Measurements from ENCODE around the gene SLC45A2. TPM values are rescaled to one million over a fixed set of nuclear protein-coding genes. Genes with fewer than 3 reads are reported as not detected.
A peak's percentile ranks its signal among the peaks of the same experiment; 100 is the strongest.

Gene SLC45A2
- total and polyA plus RNA-seq, 7 experiments from 2014 or later: 0.17 to 0.40 TPM; not detected in 5

DNA sequence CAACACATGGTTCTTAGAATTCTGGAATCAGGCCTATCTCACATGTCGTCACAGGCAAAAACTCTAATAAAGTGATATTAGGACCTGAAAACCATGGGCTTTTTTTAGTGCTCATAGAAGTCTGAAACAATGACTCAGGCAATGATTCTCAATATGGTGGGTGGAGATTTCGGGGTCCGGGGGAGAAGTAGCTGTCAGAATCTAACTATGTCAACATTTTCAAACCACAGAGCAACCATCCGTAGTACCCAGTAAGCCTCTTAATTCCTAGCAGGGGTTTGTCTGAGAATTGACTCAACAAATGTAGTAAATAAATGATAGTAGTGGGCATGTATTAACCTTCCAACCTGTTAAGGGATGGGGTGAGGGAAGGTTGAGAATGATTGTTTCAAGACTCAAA lies 20.7 kb upstream of the SLC45A2 start:
- intact Hi-C loops (cut with micrococcal nuclease): loop anchor here (5.0 to 10.0 kb wide), 5 partner anchors 240 to 1830 kb away; partner anchors contain the start of genes BRIX1 (in 1 of the 2), GOLPH3 (in 1 of the 2), MTMR12 (in 1 of the 2) and RAD1 (in 1 of the 2)
- Histone ChIP-seq H3K36me3 (ENCODE audit: control insufficient read depth in 2 of 3, insufficient read depth in 3 of 3, low read length in 3 of 3) (peaks cover 0 to 20% (median 0%) of the 10 kb centered on the region in 3 experiments), H3K4me1 (ENCODE audit: control insufficient read depth in 2 of 2, insufficient read depth in 2 of 2, low read length in 2 of 2) (peaks cover 9 to 18% of the 10 kb centered on the region in 2 donors), H3K4me3 (ENCODE audit: low read length) (no peak overlapping the region), H3K27ac (ENCODE audit: low read depth, low read length) (no peak overlapping the region), H3K9me3 (ENCODE audit: control insufficient read depth in 2 of 3, low read length in 3 of 3) (no peaks in the 10 kb centered on the region), H3K27me3 (ENCODE audit: control insufficient read depth in 2 of 2, insufficient read depth in 2 of 2, low read length in 2 of 2) (no peaks in the 10 kb centered on the region)
- ATAC-seq (no peak), DNase-seq (no peak)
- Mint-ChIP-seq H3K27me3 (no peaks in the 10 kb centered on the region), H3K27ac (no peak overlapping the region), H3K36me3 (peaks cover 10 to 27% (median 13%) of the 10 kb centered on the region in 5 donors), H3K4me1 (peaks cover 23 to 39% (median 32%) of the 10 kb centered on the region in 7 donors), H3K4me3 (no peak overlapping the region), H3K9me3 (peaks cover 0 to 2% (median 0%) of the 10 kb centered on the region in 11 donors)
- CTCF ChIA-PET: no interaction called here
- POLR2A ChIA-PET: no interaction called here

DNA sequence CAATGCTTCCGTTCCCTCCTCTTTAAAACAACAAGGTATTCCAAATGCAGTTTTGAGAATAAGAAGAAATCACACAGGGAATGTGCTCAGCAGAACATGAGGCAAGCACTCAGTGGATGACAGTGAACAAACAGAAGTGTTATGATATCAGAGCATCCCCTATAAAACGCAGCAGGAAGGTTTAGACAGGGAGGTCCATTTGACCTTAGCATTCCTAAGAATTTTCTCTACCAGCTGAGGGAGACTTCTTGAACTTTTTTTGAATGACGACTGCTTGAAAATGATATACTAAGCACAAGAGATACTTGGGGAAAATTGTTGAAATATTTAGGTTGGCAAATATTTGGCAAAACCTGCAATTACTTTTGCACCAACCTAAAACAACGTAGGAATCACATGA lies 19.4 kb upstream of the SLC45A2 start:
- CTCF ChIA-PET: no interaction called here
- Histone ChIP-seq H3K9me3 (ENCODE audit: control insufficient read depth in 2 of 3, low read length in 3 of 3) (no peaks in the 10 kb centered on the region), H3K4me3 (ENCODE audit: low read length) (no peak overlapping the region), H3K4me1 (ENCODE audit: control insufficient read depth in 2 of 2, insufficient read depth in 2 of 2, low read length in 2 of 2) (peaks cover 9 to 14% of the 10 kb centered on the region in 2 donors), H3K27ac (ENCODE audit: low read depth, low read length) (no peak overlapping the region), H3K36me3 (ENCODE audit: control insufficient read depth in 2 of 3, insufficient read depth in 3 of 3, low read length in 3 of 3) (peaks cover 0 to 20% (median 0%) of the 10 kb centered on the region in 3 experiments), H3K27me3 (ENCODE audit: control insufficient read depth in 2 of 2, insufficient read depth in 2 of 2, low read length in 2 of 2) (no peaks in the 10 kb centered on the region)
- Mint-ChIP-seq H3K36me3 (peaks cover 10 to 27% (median 13%) of the 10 kb centered on the region in 5 donors), H3K27ac (no peak overlapping the region), H3K4me1 (peaks cover 16 to 30% (median 24%) of the 10 kb centered on the region in 7 donors), H3K9me3 (peaks cover 0 to 2% (median 0%) of the 10 kb centered on the region in 11 donors), H3K4me3 (no peak overlapping the region), H3K27me3 (no peaks in the 10 kb centered on the region)
- ATAC-seq: no peak
- POLR2A ChIA-PET: no interaction called here
- DNase-seq: no peak
- intact Hi-C loops (cut with micrococcal nuclease): loop anchor here in 1 of 2 donors (10.0 kb wide), 2 partner anchors 241 to 1829 kb away; partner anchors contain the start of gene GOLPH3

DNA sequence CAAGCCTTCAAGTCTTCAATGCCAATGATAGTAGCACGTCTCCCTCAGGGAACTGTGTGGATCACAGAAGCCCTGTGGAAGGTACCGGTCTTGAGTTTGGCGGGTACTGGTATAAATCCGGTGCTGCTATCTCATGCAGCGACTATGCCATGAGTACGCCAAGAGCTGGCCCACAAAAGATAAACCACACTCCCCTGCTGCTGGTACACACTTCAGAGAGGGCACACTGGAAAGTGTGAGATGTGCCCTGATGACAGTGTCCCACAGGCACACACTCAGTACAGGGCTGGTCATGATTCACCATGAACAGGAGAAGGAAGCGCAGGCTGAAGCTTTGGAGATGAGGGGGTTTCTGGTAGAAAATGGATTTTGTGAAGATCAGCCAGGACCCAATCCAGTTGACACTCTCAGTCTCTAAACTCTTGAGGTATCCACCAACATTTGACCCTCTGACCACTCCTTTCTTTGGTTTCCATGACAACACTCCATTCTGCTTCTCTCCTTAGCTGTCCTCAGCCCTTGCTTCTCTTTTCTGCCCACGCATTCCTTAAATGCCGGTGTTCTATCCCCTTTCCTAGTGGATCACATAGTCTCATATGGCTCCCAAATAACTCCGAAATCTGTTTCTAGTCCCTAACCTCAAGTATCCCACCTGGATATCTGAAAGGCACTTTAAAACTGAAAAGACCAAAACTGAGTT lies 18.3 kb upstream of the SLC45A2 start:
- H3K9me3 ChIP-seq (ENCODE audit: control insufficient read depth in 2 of 3, low read length in 3 of 3): no peaks in the 10 kb centered on the region
- no peak overlapping the region for H3K27ac ChIP-seq (ENCODE audit: low read depth, low read length)
- peaks cover 9% of the 10 kb centered on the region in 2 donors for H3K4me1 ChIP-seq (ENCODE audit: control insufficient read depth in 2 of 2, insufficient read depth in 2 of 2, low read length in 2 of 2)
- ATAC-seq (no peak), DNase-seq (no peak)
- no peaks in the 10 kb centered on the region for H3K27me3 Mint-ChIP-seq
- CTCF ChIA-PET: no interaction called here
- H3K27ac Mint-ChIP-seq: no peak overlapping the region
- no peak overlapping the region for H3K4me3 Mint-ChIP-seq
- H3K27me3 ChIP-seq (ENCODE audit: control insufficient read depth in 2 of 2, insufficient read depth in 2 of 2, low read length in 2 of 2): no peaks in the 10 kb centered on the region
- intact Hi-C loops (cut with micrococcal nuclease): loop anchor here in 1 of 2 donors (10.0 kb wide), 2 partner anchors 242 to 1828 kb away; partner anchors contain the start of gene GOLPH3
- peaks cover 0 to 20% (median 0%) of the 10 kb centered on the region in 3 experiments for H3K36me3 ChIP-seq (ENCODE audit: control insufficient read depth in 2 of 3, insufficient read depth in 3 of 3, low read length in 3 of 3)
- no peak overlapping the region for H3K4me3 ChIP-seq (ENCODE audit: low read length)
- peaks cover 0 to 2% (median 0%) of the 10 kb centered on the region in 11 donors for H3K9me3 Mint-ChIP-seq
- H3K36me3 Mint-ChIP-seq: peaks cover 10 to 31% (median 15%) of the 10 kb centered on the region in 5 donors
- POLR2A ChIA-PET: no interaction called here
- peaks cover 10 to 23% (median 16%) of the 10 kb centered on the region in 7 donors for H3K4me1 Mint-ChIP-seq

- Histone ChIP-seq H3K4me1 (ENCODE audit: control insufficient read depth in 2 of 2, insufficient read depth in 2 of 2, low read length in 2 of 2) (no peaks in the 10 kb centered on the region), H3K27ac (ENCODE audit: low read depth, low read length) (no peak overlapping the region), H3K27me3 (ENCODE audit: control insufficient read depth in 2 of 2, insufficient read depth in 2 of 2, low read length in 2 of 2) (no peaks in the 10 kb centered on the region), H3K4me3 (ENCODE audit: low read length) (no peak overlapping the region), H3K9me3 (ENCODE audit: control insufficient read depth in 2 of 3, low read length in 3 of 3) (no peaks in the 10 kb centered on the region), H3K36me3 (ENCODE audit: control insufficient read depth in 2 of 3, insufficient read depth in 3 of 3, low read length in 3 of 3) (peaks cover 0 to 20% (median 0%) of the 10 kb centered on the region in 3 experiments)
- Mint-ChIP-seq H3K4me1 (peaks cover 3 to 19% (median 13%) of the 10 kb centered on the region in 7 donors), H3K36me3 (peaks cover 15 to 37% (median 16%) of the 10 kb centered on the region in 5 donors), H3K4me3 (no peak overlapping the region), H3K9me3 (no peaks in the 10 kb centered on the region), H3K27me3 (no peaks in the 10 kb centered on the region), H3K27ac (peak overlapping the region in 1 of 9 donors; percentile 58)
- intact Hi-C loops (cut with micrococcal nuclease): loop anchor here in 1 of 2 donors (10.0 kb wide), 2 partner anchors 243 to 1827 kb away; partner anchors contain the start of gene GOLPH3
- ChIA-PET POLR2A (no interaction called here), CTCF (no interaction called here)
- ATAC-seq (no peak), DNase-seq (no peak)
These were observed 16.8 kb upstream of the SLC45A2 start for GRCh38 chr5:34001241-34001841.

DNA sequence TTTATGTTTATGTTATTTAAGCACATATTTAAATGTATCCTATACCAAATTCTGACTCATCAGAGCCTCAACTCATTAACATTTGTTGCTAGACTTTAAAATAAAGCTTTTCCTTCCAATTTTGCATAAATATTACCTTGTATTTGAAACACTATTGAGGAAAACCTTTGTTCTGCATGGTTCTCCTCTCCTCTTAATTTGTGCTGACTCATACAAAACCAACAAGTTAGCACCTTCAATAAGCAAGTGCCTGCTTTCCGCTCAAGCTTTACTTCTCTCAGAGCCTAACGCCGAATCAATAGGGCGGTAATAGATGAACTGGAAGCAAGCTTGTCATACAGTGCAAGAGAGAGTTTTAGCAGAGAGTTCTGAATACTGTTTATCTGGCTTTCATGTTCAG lies 15.5 kb upstream of the SLC45A2 start:
- H3K4me1 Mint-ChIP-seq: peaks cover 3 to 22% (median 10%) of the 10 kb centered on the region in 7 donors
- H3K4me3 Mint-ChIP-seq: no peak overlapping the region
- intact Hi-C loops (cut with micrococcal nuclease): loop anchor here (5.0 to 10.0 kb wide), 3 partner anchors 245 to 1825 kb away; partner anchors contain the start of gene GOLPH3 (in 1 of the 2)
- H3K9me3 Mint-ChIP-seq: no peaks in the 10 kb centered on the region
- POLR2A ChIA-PET: no interaction called here
- H3K27ac Mint-ChIP-seq: peak overlapping the region in 1 of 9 donors; percentile 22
- Histone ChIP-seq H3K9me3 (ENCODE audit: control insufficient read depth in 2 of 3, low read length in 3 of 3) (no peaks in the 10 kb centered on the region), H3K4me3 (ENCODE audit: low read length) (no peak overlapping the region), H3K4me1 (ENCODE audit: control insufficient read depth in 2 of 2, insufficient read depth in 2 of 2, low read length in 2 of 2) (no peaks in the 10 kb centered on the region), H3K27ac (ENCODE audit: low read depth, low read length) (no peak overlapping the region), H3K27me3 (ENCODE audit: control insufficient read depth in 2 of 2, insufficient read depth in 2 of 2, low read length in 2 of 2) (no peaks in the 10 kb centered on the region), H3K36me3 (ENCODE audit: control insufficient read depth in 2 of 3, insufficient read depth in 3 of 3, low read length in 3 of 3) (peaks cover 0 to 20% (median 0%) of the 10 kb centered on the region in 3 experiments)
- H3K36me3 Mint-ChIP-seq: peaks cover 14 to 37% (median 21%) of the 10 kb centered on the region in 5 donors
- CTCF ChIA-PET: interaction anchor here (1.0 kb wide), 1 partner anchor 465 kb away, joined by 4 read pairs; no protein-coding TSS in a partner anchor
- H3K27me3 Mint-ChIP-seq: no peaks in the 10 kb centered on the region
- ATAC-seq: no peak
- no peak for DNase-seq

DNA sequence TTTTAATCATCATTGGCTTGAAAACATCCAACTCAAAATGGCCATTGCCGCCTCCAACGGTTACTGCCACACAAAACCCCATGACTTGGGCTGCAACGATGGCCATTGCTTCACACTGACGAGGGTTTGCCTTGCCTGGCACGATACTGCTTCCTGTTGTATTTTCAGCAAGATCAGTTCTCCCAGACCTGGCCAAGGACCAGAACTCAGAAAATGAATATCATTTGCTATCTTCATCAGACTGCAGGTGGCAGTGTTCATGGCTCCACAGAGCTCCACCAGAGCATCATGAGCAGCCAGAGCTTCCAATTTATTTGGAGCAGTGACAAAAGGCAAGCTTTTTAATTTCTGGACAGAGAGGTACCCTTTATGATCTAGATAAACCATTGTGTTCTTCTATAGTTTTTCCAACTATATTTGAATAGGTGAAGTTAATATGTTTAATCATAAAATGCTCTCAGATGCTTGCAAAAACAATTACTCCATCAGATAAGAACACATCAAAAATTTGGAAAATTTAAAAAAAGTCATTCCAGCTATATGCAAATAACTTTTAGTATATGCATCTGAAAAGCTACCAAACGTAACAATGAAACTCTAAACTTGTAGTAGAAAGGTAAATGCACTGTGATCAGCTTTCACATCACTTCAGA lies 13.0 kb upstream of the SLC45A2 start:
- Mint-ChIP-seq H3K36me3 (peaks cover 5 to 34% (median 14%) of the 10 kb centered on the region in 5 donors), H3K4me3 (no peak overlapping the region), H3K9me3 (no peaks in the 10 kb centered on the region), H3K27me3 (no peaks in the 10 kb centered on the region), H3K4me1 (peaks cover 4 to 42% (median 6%) of the 10 kb centered on the region in 7 donors), H3K27ac (peak overlapping the region in 6 of 9 donors; percentile 4 to 84 (median 46))
- Histone ChIP-seq H3K27me3 (ENCODE audit: control insufficient read depth in 2 of 2, insufficient read depth in 2 of 2, low read length in 2 of 2) (no peaks in the 10 kb centered on the region), H3K9me3 (ENCODE audit: control insufficient read depth in 2 of 3, low read length in 3 of 3) (no peaks in the 10 kb centered on the region), H3K4me1 (ENCODE audit: control insufficient read depth in 2 of 2, insufficient read depth in 2 of 2, low read length in 2 of 2) (no peaks in the 10 kb centered on the region), H3K4me3 (ENCODE audit: low read length) (no peak overlapping the region), H3K27ac (ENCODE audit: low read depth, low read length) (no peak overlapping the region), H3K36me3 (ENCODE audit: control insufficient read depth in 2 of 3, insufficient read depth in 3 of 3, low read length in 3 of 3) (peaks cover 0 to 2% (median 0%) of the 10 kb centered on the region in 3 experiments)
- ChIA-PET POLR2A (interaction anchor here (2.2 kb wide), 1 partner anchor 10 kb away, joined by 10 read pairs; the partner anchor contains the start of gene AMACR), CTCF (interaction anchor here (0.7 to 3.1 kb wide), 8 partner anchors 11 to 904 kb away, joined by 3 to 18 read pairs (median 4); partner anchors contain the start of gene AMACR)
- intact Hi-C loops (cut with micrococcal nuclease): loop anchor here (1.0 to 5.0 kb wide), 3 partner anchors 11 to 655 kb away; partner anchors contain the start of gene AMACR (in 1 of the 2)
- ATAC-seq: peak; percentile 70
- peak in 7 of 9 donors; percentile 20 to 43 (median 40) for DNase-seq
